ENCODE data around the gene SPPL2A.
"Not testable (repeated sequence)": the region's sequence is repeated elsewhere in the genome, so short reads cannot be mapped to it uniquely, and the experiment has no call there.

- not testable (repeated sequence) for TF ChIP-seq POLR2A (IDR thresholded peaks at IDR 0.05; ENCODE audit: low read depth, low read length); POLR2AphosphoS5 (IDR thresholded peaks at IDR 0.05; ENCODE audit: low read depth, low read length); TAF1 (IDR thresholded peaks at IDR 0.05; ENCODE audit: borderline replicate concordance, low read depth, low read length)
Measured at GRCh38 chr15:50812181-50812506, 46.6 kb upstream of the SPPL2A start.
